ENCODE results near the gene TEX35. TPM values are rescaled to one million over a fixed set of nuclear protein-coding genes. Genes with fewer than 3 reads are reported as not detected.

The TEX35 gene
- total and polyA plus RNA-seq, 2 donors, result 0.05 to 0.07 TPM

DNA sequence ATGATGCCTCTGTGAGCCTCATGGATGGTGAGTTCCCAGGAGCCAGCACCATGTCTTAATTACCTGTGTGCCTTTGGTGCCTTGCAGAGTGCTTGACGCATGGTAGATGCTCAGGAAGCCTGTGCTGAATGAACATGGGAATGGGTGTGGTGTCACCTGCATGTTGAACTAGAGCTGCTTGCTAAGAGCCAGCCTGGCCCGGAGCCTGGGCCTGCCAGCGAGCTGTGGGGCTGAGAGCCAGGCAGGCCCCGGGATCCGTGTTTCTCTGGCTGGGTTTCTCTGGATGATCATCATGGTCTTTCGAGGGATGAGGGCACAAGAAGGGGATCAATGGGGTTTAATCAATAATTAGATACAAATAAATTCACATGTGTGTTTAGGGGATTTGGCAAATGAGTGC, 6.7 kb upstream of the TEX35 start:
- 96% methylated on average over 6 of the region's 6 CpGs for WGBS
- no peak for DNase-seq (ENCODE audit: low read depth in 6 of 9, low spot score in 9 of 9)

GRCh38 chr1:178506669-178507068, 6.2 kb upstream of the TEX35 start:
- Histone ChIP-seq H3K27ac (ENCODE audit: low read depth in 1 of 2, low read length in 1 of 2) (no peak overlapping the region), H3K27me3 (ENCODE audit: control insufficient read depth in 2 of 2, insufficient read depth in 1 of 2, low read length in 1 of 2) (no peaks in the 10 kb centered on the region), H3K4me3 (ENCODE audit: low read length in 2 of 2) (no peak overlapping the region), H3K9me3 (ENCODE audit: control insufficient read depth in 2 of 2, insufficient read depth in 1 of 2, low read length in 1 of 2) (no peaks in the 10 kb centered on the region), H3K4me1 (ENCODE audit: control insufficient read depth in 2 of 2, insufficient read depth in 2 of 2, low read length in 2 of 2) (peaks cover 0 to 5% of the 10 kb centered on the region in 2 donors), H3K36me3 (ENCODE audit: control insufficient read depth in 2 of 2, insufficient read depth in 2 of 2, low read length in 1 of 2) (no peaks in the 10 kb centered on the region)
- peak in 6 of 9 donors; percentile 13 to 58 (median 30) for DNase-seq (ENCODE audit: low read depth in 6 of 9, low spot score in 9 of 9)
- 74% methylated on average over 6 of the region's 6 CpGs for WGBS

More for the DNA sequence above, 6.7 kb upstream of the TEX35 start:
- peaks cover 0 to 5% of the 10 kb centered on the region in 2 donors for H3K4me1 ChIP-seq (ENCODE audit: control insufficient read depth in 2 of 2, insufficient read depth in 2 of 2, low read length in 2 of 2)
- no peaks in the 10 kb centered on the region for H3K36me3 ChIP-seq (ENCODE audit: control insufficient read depth in 2 of 2, insufficient read depth in 2 of 2, low read length in 1 of 2)
- H3K4me3 ChIP-seq (ENCODE audit: low read length in 2 of 2), result no peak overlapping the region
- no peaks in the 10 kb centered on the region for H3K9me3 ChIP-seq (ENCODE audit: control insufficient read depth in 2 of 2, insufficient read depth in 1 of 2, low read length in 1 of 2)
- no peak overlapping the region for H3K27ac ChIP-seq (ENCODE audit: low read depth in 1 of 2, low read length in 1 of 2)
- no peaks in the 10 kb centered on the region for H3K27me3 ChIP-seq (ENCODE audit: control insufficient read depth in 2 of 2, insufficient read depth in 1 of 2, low read length in 1 of 2)

DNA sequence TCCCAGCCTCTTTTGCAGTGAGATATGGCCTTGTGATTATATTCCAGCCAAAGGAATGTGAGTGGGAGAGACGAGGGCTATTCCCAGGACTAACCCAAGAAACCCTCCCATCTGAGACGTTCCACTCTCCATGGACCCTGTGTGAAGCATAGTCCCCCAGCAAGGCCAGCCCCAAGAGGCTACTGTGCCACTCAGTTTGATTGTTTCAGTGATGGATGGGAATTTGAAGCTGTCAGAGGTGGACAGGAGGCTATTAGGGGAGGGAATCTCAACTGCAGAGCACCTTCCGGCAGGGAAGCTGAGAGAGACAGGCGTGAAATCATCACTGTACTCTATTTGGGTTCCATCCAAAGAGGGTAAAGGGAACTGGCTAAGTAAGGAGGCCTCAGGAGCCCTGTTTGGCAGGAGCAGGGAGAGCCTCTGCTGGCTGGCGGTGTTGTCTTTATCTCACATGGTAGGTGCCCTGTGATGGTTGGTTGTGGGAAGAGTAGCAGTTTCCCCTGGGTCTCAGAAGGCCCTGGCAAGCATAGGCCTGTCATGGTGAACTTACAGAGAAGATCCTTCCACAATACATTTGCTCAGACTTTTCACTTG, 3.4 kb upstream of the TEX35 start:
- Histone ChIP-seq H3K4me1 (ENCODE audit: control insufficient read depth in 2 of 2, insufficient read depth in 2 of 2, low read length in 2 of 2) (peaks cover 0 to 5% of the 10 kb centered on the region in 2 donors), H3K4me3 (ENCODE audit: low read length in 2 of 2) (no peak overlapping the region), H3K36me3 (ENCODE audit: control insufficient read depth in 2 of 2, insufficient read depth in 2 of 2, low read length in 1 of 2) (no peaks in the 10 kb centered on the region), H3K27me3 (ENCODE audit: control insufficient read depth in 2 of 2, insufficient read depth in 1 of 2, low read length in 1 of 2) (no peaks in the 10 kb centered on the region), H3K9me3 (ENCODE audit: control insufficient read depth in 2 of 2, insufficient read depth in 1 of 2, low read length in 1 of 2) (peaks cover 0 to 2% of the 10 kb centered on the region in 2 donors), H3K27ac (ENCODE audit: low read depth in 1 of 2, low read length in 1 of 2) (no peak overlapping the region)
- no peak for DNase-seq (ENCODE audit: low read depth in 6 of 9, low spot score in 9 of 9)
- WGBS, result 94% methylated on average over 5 of the region's 5 CpGs

DNA sequence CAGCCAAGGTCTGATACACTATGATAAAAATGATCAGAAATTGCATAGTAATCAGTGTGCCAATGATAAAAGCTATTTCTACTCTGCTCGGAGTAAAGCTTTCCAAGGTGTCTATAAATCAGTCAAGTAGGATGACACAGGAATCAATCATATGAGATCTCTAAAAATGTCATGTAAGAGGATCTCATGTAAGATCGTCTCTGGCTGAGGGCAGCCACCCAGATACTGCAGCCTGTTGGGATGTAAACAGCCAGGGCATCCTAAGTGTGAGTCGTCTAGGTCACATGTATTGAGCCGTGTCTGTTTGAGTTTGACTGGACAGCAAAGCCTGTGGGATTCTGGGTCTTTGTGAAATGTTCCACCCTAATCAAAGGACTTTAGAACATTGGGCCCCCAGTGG, 2.8 kb upstream of the TEX35 start:
- H3K27me3 ChIP-seq (ENCODE audit: control insufficient read depth in 2 of 2, insufficient read depth in 1 of 2, low read length in 1 of 2), result no peaks in the 10 kb centered on the region

GRCh38 chr1:178513278-178513983, 522 bp downstream of the TEX35 start:
- WGBS, result 92% methylated on average over 14 of the region's 14 CpGs
- Histone ChIP-seq H3K4me3 (ENCODE audit: low read length in 2 of 2) (no peak overlapping the region), H3K9me3 (ENCODE audit: control insufficient read depth in 2 of 2, insufficient read depth in 1 of 2, low read length in 1 of 2) (peaks cover 0 to 2% of the 10 kb centered on the region in 2 donors), H3K36me3 (ENCODE audit: control insufficient read depth in 2 of 2, insufficient read depth in 2 of 2, low read length in 1 of 2) (no peaks in the 10 kb centered on the region), H3K27me3 (ENCODE audit: control insufficient read depth in 2 of 2, insufficient read depth in 1 of 2, low read length in 1 of 2) (no peaks in the 10 kb centered on the region), H3K27ac (ENCODE audit: low read depth in 1 of 2, low read length in 1 of 2) (no peak overlapping the region), H3K4me1 (ENCODE audit: control insufficient read depth in 2 of 2, insufficient read depth in 2 of 2, low read length in 2 of 2) (no peaks in the 10 kb centered on the region)
- DNase-seq (ENCODE audit: low read depth in 6 of 9, low spot score in 9 of 9), result no peak

More for the DNA sequence above, 2.8 kb upstream of the TEX35 start:
- Histone ChIP-seq H3K36me3 (ENCODE audit: control insufficient read depth in 2 of 2, insufficient read depth in 2 of 2, low read length in 1 of 2) (no peaks in the 10 kb centered on the region), H3K4me1 (ENCODE audit: control insufficient read depth in 2 of 2, insufficient read depth in 2 of 2, low read length in 2 of 2) (peaks cover 0 to 5% of the 10 kb centered on the region in 2 donors), H3K9me3 (ENCODE audit: control insufficient read depth in 2 of 2, insufficient read depth in 1 of 2, low read length in 1 of 2) (peaks cover 0 to 2% of the 10 kb centered on the region in 2 donors), H3K27ac (ENCODE audit: low read depth in 1 of 2, low read length in 1 of 2) (no peak overlapping the region), H3K4me3 (ENCODE audit: low read length in 2 of 2) (no peak overlapping the region)
- 96% methylated on average over 4 of the region's 4 CpGs for WGBS
- no peak for DNase-seq (ENCODE audit: low read depth in 6 of 9, low spot score in 9 of 9)

- H3K4me3 ChIP-seq (ENCODE audit: low read length in 2 of 2), result no peak overlapping the region
- peaks cover 0 to 2% of the 10 kb centered on the region in 2 donors for H3K9me3 ChIP-seq (ENCODE audit: control insufficient read depth in 2 of 2, insufficient read depth in 1 of 2, low read length in 1 of 2)
- 95% methylated on average over 4 of the region's 4 CpGs for WGBS
- no peak overlapping the region for H3K27ac ChIP-seq (ENCODE audit: low read depth in 1 of 2, low read length in 1 of 2)
- H3K4me1 ChIP-seq (ENCODE audit: control insufficient read depth in 2 of 2, insufficient read depth in 2 of 2, low read length in 2 of 2), result no peaks in the 10 kb centered on the region
- H3K36me3 ChIP-seq (ENCODE audit: control insufficient read depth in 2 of 2, insufficient read depth in 2 of 2, low read length in 1 of 2), result no peaks in the 10 kb centered on the region
- H3K27me3 ChIP-seq (ENCODE audit: control insufficient read depth in 2 of 2, insufficient read depth in 1 of 2, low read length in 1 of 2), result no peaks in the 10 kb centered on the region
- no peak for DNase-seq (ENCODE audit: low read depth in 6 of 9, low spot score in 9 of 9)
These were observed 3.2 kb downstream of the TEX35 start for GRCh38 chr1:178516110-178516509.

- no peak overlapping the region for H3K4me3 ChIP-seq (ENCODE audit: low read length in 2 of 2)
- H3K9me3 ChIP-seq (ENCODE audit: control insufficient read depth in 2 of 2, insufficient read depth in 1 of 2, low read length in 1 of 2), result no peaks in the 10 kb centered on the region
- H3K27ac ChIP-seq (ENCODE audit: low read depth in 1 of 2, low read length in 1 of 2), result no peak overlapping the region
- DNase-seq (ENCODE audit: low read depth in 6 of 9, low spot score in 9 of 9), result no peak
- no peaks in the 10 kb centered on the region for H3K27me3 ChIP-seq (ENCODE audit: control insufficient read depth in 2 of 2, insufficient read depth in 1 of 2, low read length in 1 of 2)
- 92% methylated on average over 4 of the region's 4 CpGs for WGBS
- H3K4me1 ChIP-seq (ENCODE audit: control insufficient read depth in 2 of 2, insufficient read depth in 2 of 2, low read length in 2 of 2), result no peaks in the 10 kb centered on the region
- H3K36me3 ChIP-seq (ENCODE audit: control insufficient read depth in 2 of 2, insufficient read depth in 2 of 2, low read length in 1 of 2), result no peaks in the 10 kb centered on the region
These were observed 6.0 kb downstream of the TEX35 start for GRCh38 chr1:178518894-178519293.

DNA sequence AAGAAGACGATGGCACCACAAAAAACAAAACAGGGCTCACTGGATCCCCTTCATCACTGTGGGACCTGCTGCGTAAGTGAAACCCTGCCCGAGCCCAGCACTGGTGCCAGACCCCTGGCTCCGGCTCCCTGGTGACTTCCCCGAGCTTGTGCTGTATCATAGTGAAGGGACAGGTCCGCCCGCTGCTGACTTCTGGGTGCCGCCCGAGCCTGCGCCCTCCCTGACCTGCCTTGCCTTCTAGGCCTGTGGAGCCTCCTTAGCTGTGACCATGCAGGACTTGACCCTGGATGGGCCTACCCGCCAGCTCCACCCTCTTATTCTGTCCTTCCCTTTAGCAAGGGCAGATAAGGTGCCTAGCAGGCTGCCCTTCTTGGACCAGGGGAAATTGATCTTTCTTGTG, 7.9 kb downstream of the TEX35 start:
- DNase-seq (ENCODE audit: low read depth in 6 of 9, low spot score in 9 of 9), result no peak
- Histone ChIP-seq H3K36me3 (ENCODE audit: control insufficient read depth in 2 of 2, insufficient read depth in 2 of 2, low read length in 1 of 2) (no peaks in the 10 kb centered on the region), H3K4me1 (ENCODE audit: control insufficient read depth in 2 of 2, insufficient read depth in 2 of 2, low read length in 2 of 2) (no peaks in the 10 kb centered on the region), H3K27me3 (ENCODE audit: control insufficient read depth in 2 of 2, insufficient read depth in 1 of 2, low read length in 1 of 2) (no peaks in the 10 kb centered on the region), H3K27ac (ENCODE audit: low read depth in 1 of 2, low read length in 1 of 2) (no peak overlapping the region), H3K9me3 (ENCODE audit: control insufficient read depth in 2 of 2, insufficient read depth in 1 of 2, low read length in 1 of 2) (no peaks in the 10 kb centered on the region), H3K4me3 (ENCODE audit: low read length in 2 of 2) (no peak overlapping the region)
- 97% methylated on average over 11 of the region's 11 CpGs for WGBS

- Histone ChIP-seq H3K27me3 (ENCODE audit: control insufficient read depth in 2 of 2, insufficient read depth in 1 of 2, low read length in 1 of 2) (no peaks in the 10 kb centered on the region), H3K9me3 (ENCODE audit: control insufficient read depth in 2 of 2, insufficient read depth in 1 of 2, low read length in 1 of 2) (no peaks in the 10 kb centered on the region), H3K4me1 (ENCODE audit: control insufficient read depth in 2 of 2, insufficient read depth in 2 of 2, low read length in 2 of 2) (no peaks in the 10 kb centered on the region), H3K4me3 (ENCODE audit: low read length in 2 of 2) (no peak overlapping the region), H3K27ac (ENCODE audit: low read depth in 1 of 2, low read length in 1 of 2) (no peak overlapping the region), H3K36me3 (ENCODE audit: control insufficient read depth in 2 of 2, insufficient read depth in 2 of 2, low read length in 1 of 2) (no peaks in the 10 kb centered on the region)
- WGBS, result 96% methylated on average over 4 of the region's 4 CpGs
- DNase-seq (ENCODE audit: low read depth in 6 of 9, low spot score in 9 of 9), result no peak
These were observed 8.3 kb downstream of the TEX35 start for GRCh38 chr1:178521241-178521640.
